GM10266 (cell line): ENCODE results near the gene SCN10A.

Source experiments
- DNase-seq: peaks from one replicate; pipeline ENCODE4 v3.0.0; 2012; ENCODE audit errors: extremely low spot score
- TF ChIP-seq, protein P1 (sequence below): IDR thresholded peaks from 2 replicates; pipeline ENCODE4 v1.5.1; 2012; ENCODE audit warnings: mild to moderate bottlenecking, low read depth; ENCODE audit not compliant: control insufficient read depth, insufficient read depth; ENCODE audit errors: missing control alignments

The SCN10A gene

DNA sequence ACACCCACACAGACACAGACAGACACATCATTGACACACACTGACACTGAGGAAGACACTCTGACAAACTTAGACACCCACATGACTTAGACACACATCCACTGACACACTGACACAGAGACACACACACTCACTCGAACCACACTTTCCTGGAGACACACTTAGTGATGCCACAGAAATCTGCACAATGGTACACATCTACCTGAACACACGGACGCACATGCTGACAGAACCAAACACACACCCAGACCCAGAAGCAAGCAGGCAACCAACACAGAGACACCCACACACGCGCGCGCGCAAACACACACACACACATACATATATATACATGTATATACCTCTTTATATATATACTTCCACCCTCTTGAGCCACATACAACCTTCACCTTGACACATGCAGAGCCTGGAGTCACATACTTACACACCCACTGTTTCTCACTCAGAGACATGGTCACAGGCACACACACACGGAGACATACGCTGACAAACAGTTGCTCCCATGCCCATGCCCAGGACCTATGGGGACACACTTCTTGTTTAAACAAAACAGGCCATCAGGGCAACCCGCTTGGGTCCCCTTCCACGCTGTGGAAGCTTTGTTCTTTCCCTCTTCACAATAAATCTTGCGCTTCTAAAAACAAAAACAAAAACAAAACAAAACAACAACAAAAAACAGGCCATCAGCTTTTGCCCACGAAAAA, 165.6 kb downstream of the SCN10A start:
- TF ChIP-seq, protein P1, sequence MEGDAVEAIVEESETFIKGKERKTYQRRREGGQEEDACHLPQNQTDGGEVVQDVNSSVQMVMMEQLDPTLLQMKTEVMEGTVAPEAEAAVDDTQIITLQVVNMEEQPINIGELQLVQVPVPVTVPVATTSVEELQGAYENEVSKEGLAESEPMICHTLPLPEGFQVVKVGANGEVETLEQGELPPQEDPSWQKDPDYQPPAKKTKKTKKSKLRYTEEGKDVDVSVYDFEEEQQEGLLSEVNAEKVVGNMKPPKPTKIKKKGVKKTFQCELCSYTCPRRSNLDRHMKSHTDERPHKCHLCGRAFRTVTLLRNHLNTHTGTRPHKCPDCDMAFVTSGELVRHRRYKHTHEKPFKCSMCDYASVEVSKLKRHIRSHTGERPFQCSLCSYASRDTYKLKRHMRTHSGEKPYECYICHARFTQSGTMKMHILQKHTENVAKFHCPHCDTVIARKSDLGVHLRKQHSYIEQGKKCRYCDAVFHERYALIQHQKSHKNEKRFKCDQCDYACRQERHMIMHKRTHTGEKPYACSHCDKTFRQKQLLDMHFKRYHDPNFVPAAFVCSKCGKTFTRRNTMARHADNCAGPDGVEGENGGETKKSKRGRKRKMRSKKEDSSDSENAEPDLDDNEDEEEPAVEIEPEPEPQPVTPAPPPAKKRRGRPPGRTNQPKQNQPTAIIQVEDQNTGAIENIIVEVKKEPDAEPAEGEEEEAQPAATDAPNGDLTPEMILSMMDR = no peak
- DNase-seq = peak; percentile 4

DNA sequence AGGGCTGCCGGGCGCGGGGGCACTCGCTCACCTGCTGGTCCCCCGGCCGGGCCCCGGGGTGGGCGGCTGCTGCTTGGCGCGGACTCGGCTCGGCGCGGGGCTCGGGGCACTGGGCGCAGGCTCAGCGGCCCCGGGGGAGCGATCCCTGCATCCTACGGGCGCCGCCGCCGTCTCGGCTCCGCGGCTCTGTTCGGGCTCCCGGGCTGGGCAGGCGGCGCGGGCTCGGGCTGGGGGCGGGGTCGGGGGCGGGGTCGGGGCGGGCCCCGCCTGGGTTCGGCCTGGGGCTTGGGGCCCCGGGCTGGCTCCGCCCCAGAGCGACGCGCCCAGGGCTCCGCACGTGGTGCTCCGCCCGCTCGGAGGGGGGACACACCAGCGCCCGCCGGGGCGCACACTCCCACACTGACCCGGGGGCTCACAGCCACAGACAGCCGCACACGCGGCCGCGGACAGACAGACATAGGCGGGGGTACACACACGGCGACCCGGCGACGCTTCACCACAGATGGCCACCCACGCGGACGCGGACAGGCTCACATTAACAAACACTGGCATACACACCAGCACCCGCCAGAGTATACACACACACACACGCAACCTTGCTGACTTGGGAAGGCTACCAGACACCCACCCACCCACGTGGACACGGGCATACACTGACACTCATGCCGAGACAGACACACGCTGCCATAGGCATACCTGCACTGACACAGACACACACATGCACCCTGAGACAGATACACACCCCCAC, 166.3 kb downstream of the SCN10A start, which contains the start of gene SCN5A:
Gene SCN5A (minus strand): TSS at position 188 of the 748 bp plus-strand sequence. CDS start 16,380 bp downstream, outside the sequence.
- TF ChIP-seq, protein P1 = no peak
- DNase-seq = peak; percentile 84

DNA sequence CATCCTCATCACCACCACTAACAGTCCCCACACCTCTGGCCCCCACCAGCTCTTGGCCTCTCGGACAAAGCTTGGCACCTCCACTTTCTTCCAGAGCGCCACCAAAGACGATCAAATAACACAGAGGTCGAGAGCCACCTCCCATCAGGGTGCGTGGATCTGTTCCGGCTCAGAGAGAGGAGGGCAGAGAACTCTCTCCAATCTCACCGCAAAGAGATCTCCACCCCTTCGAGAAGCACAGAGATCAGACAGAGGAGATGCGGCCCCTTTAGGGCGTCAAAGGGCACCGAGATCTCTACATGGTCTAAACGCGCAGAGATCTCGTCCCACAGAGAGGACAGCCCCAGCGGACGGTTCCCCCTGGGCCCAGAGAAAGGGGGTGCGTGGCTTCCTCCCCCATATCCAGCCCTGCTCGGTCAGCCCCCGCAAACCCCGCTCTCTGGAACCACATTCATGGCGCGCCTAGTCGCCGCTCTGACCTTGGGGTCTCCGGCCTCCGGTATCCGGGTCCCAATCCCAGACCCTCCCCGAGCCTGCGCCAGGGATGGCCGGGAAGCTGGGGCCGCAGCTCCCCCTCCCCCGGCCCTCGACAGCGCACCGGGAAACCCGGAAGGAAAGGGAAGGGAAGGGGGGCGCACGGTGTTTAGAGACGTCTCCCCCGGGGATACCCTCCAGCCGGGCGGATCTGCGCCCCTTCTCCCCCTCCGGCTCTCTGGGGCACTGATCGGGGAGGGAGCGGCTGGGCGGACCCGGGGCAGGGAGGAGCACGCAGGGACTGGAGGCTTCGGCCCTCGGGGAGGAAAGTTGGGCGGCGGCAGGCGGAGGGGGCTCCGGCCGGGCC, 167.1 kb downstream of the SCN10A start:
- no peak for DNase-seq
- TF ChIP-seq, protein P1 = no peak

DNA sequence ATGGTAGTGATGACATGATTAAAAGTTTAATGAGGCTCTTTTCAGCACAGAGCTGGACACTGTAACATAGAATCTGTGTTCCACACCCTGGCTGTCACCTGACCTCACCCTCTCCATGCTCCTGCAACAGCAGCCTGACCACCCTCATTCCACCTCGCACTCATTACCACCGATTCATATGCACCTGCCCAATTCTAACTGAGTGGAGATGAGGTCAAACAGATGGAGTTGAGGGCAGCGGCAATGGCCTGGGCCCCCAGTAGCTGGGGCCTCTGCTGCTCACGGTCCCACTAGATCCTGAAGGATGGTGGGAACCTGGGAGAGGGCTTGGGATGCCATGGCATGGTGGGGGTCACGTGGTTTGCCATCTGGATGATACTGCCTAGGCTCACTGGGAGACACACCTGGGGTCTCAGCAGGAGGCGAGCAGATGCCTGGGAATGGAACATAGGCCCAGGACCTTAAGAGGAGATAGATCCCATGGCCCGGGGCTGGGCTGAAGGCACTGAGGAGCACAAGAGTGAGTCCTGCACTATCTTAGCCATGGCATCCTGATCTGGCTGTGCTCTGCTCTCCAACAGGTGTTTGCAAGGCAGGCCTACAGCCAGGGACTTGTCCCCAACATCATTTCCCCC, 167.9 kb downstream of the SCN10A start:
- TF ChIP-seq, protein P1 = no peak
- DNase-seq = no peak

DNA sequence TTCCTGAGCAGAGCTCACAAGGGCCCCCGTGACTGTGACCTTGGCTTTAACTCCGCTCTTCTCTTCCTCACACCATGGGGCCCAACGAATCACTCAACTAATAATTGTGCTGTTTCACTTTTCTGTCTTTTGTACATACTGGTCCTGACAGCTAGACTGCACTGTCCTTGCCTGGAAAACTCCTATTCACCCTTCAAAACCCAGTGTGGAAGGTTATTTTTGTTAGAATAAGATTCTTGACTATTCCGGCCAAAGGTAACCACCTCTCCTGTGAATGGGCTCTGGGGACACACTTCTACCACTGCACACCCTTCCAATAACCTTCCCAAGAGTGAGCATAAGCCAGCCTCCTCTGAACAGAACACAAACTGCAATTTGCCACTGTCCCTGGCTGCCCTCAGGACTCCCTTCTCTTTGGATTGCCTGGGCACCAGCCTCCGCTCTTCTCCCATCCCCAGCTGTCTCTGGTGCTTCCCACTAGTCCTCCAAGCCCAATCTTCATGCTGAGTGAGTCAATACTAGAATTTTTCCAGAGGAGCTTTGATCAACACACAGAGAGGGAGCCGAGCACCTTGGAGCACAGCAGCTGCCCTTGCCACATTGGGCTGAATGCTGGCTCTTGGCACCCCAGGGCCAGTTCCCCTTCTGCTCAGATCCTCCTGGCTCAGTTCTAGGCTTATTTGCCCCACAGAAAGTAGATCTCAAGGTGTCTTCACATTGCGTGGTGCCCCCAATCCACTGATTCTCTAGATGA, 168.6 kb downstream of the SCN10A start:
- TF ChIP-seq, protein P1 = no peak
- DNase-seq = no peak
